HepG2 (cell line): ENCODE data around the gene IQCN. TPM values are rescaled to one million over a fixed set of nuclear protein-coding genes. Genes with fewer than 3 reads are reported as not detected.

Experiments used
- CBX1 ChIP-seq: IDR thresholded peaks from one replicate; pipeline ENCODE4 v1.6.1; 2016; ENCODE audit warnings: antibody characterized with exemption, low read depth
- FOXK2 ChIP-seq: fragments of 450-650 bp; IDR thresholded peaks from 2 replicates; pipeline ENCODE4 v1.6.1; 2016
- FOXO1 ChIP-seq: sonication (generic); formaldehyde crosslinking; IDR thresholded peaks from 2 replicates; pipeline ENCODE4 v1.4.0; 2020; ENCODE audit warnings: missing genetic modification reagents
- HES4 ChIP-seq: sonication (generic); formaldehyde crosslinking; IDR thresholded peaks from 2 replicates; pipeline ENCODE4 v1.9.0; 2021; ENCODE audit warnings: mild to moderate bottlenecking, missing genetic modification reagents, borderline replicate concordance
- MLXIP ChIP-seq: sonication (generic); formaldehyde crosslinking; IDR thresholded peaks from 2 replicates; pipeline ENCODE4 v1.9.0; 2021; ENCODE audit warnings: missing genetic modification reagents, borderline replicate concordance
- NCOA1 ChIP-seq: sonication (generic); formaldehyde crosslinking; IDR thresholded peaks from 2 replicates; pipeline ENCODE4 v1.9.0; 2021; ENCODE audit warnings: missing genetic modification reagents
- PHF5A ChIP-seq: IDR thresholded peaks from one replicate; pipeline ENCODE4 v1.6.1; 2018; ENCODE audit warnings: low read depth, missing genetic modification reagents; ENCODE audit not compliant: unreplicated experiment
- RERE ChIP-seq: IDR thresholded peaks from 2 replicates; pipeline ENCODE4 v1.6.1; 2016; ENCODE audit warnings: low read depth, missing genetic modification reagents, missing compliant biosample characterization
- SP2 ChIP-seq: sonication (generic); formaldehyde crosslinking; IDR thresholded peaks from 2 replicates; pipeline ENCODE4 v1.5.1; 2020; ENCODE audit warnings: mild to moderate bottlenecking, missing genetic modification reagents
- TFAP4 ChIP-seq: sonication (generic); IDR thresholded peaks from 2 replicates; pipeline ENCODE4 v1.6.1; 2016; ENCODE audit warnings: low read depth, borderline replicate concordance
- ZNF317 ChIP-seq: sonication (generic); formaldehyde crosslinking; IDR thresholded peaks from 2 replicates; pipeline ENCODE4 v1.5.0; 2020; ENCODE audit warnings: mild to moderate bottlenecking, missing genetic modification reagents
- ZNF512 ChIP-seq: sonication (generic); formaldehyde crosslinking; IDR thresholded peaks from 2 replicates; pipeline ENCODE4 v1.4.0; 2020; ENCODE audit warnings: mild to moderate bottlenecking, missing genetic modification reagents
- ZNF512B ChIP-seq: sonication (generic); formaldehyde crosslinking; IDR thresholded peaks from 2 replicates; pipeline ENCODE4 v1.5.1; 2020; ENCODE audit warnings: missing genetic modification reagents, mild to moderate bottlenecking, borderline replicate concordance
- ZNF589 ChIP-seq: sonication (generic); formaldehyde crosslinking; conservative IDR thresholded peaks from 2 replicates; pipeline ENCODE4 v1.8.0; 2022; ENCODE audit warnings: mild to moderate bottlenecking, moderate library complexity, missing genetic modification reagents
- ZNF614 ChIP-seq: IDR thresholded peaks from 2 replicates; pipeline ENCODE4 v1.6.1; 2018; ENCODE audit warnings: missing biosample characterization, missing genetic modification reagents, inconsistent platforms, borderline replicate concordance
- polyA plus RNA-seq, 8 experiments: library from polyadenylated mRNA; depleted of rRNA in 3 of 8; stranded (reverse) in 7 of 8; unstranded in 1 of 8; fragments of >200 nt; fragmentation: Illumina TruSeq in 4 of 8; extraction: Trizol in 4 of 8; gene quantifications; 2 replicates each; pipeline versions ENCODE4 v1.2.1 to v1.2.3, GENCODE V29; 2011 to 2016; ENCODE audit warnings: low read depth in 4 of 8, missing spikeins in 1 of 8, mixed read lengths in 1 of 8; ENCODE audit not compliant: insufficient read depth in 1 of 8
- total RNA-seq, 5 experiments: library from RNA; depleted of rRNA; stranded (reverse); fragments of >200 nt; fragmentation: Illumina TruSeq; extraction: Trizol; gene quantifications; 2 replicates each; pipeline ENCODE4 v1.2.3, GENCODE V29; 2016; ENCODE audit warnings: low read depth in 1 of 5

The IQCN gene
- total and polyA plus RNA-seq, 2 of the 13 experiments (the other 11 are each of a cell fraction or from before 2014, with no cell fraction given), result 0.04 to 0.18 TPM

GRCh38 chr19:18233224-18233825, 40.9 kb downstream of the IQCN start (continued):
- TF ChIP-seq TFAP4, result no peak
- peak; percentile 85 for TF ChIP-seq PHF5A
- no peak for TF ChIP-seq CBX1
- peak; percentile 86; the same call in 1 of the 2 replicates for TF ChIP-seq ZNF614
- no peak for TF ChIP-seq FOXK2
- TF ChIP-seq ZNF317 (CRISPR knock-in tag), result peak; percentile 64
- TF ChIP-seq FOXO1 (CRISPR knock-in tag), result no peak
- TF ChIP-seq ZNF512B (CRISPR knock-in tag), result no peak
- TF ChIP-seq SP2, result no peak
- peak; percentile 86 for TF ChIP-seq HES4
- TF ChIP-seq RERE (CRISPR knock-in tag), result 0 out of 2 replicates have a peak, but pooled peaks have one; percentile 28
- peak; percentile 91 for TF ChIP-seq MLXIP (CRISPR knock-in tag)
- TF ChIP-seq ZNF589, result peak; percentile 83
- TF ChIP-seq ZNF512, result no peak
- TF ChIP-seq NCOA1 (CRISPR knock-in tag), result peak; percentile 88; the same call in 1 of the 2 replicates
